Right lobe of liver (tissue), 6 donors: Measurements from ENCODE around the gene CYB5D1. TPM values are rescaled to one million over a fixed set of nuclear protein-coding genes. Genes with fewer than 3 reads are reported as not detected.

Source experiments
- ATAC-seq, 4 donors: fragments of 200-7000 bp; cut with Tn5 transposase; one replicate each; pipeline ENCODE4 v1.9.1; 2020; ENCODE audit warnings: mild to moderate bottlenecking in 4 of 4, moderate library complexity in 4 of 4
- DNase-seq, 3 donors: peaks; one replicate each; pipeline ENCODE4 v3.0.0-alpha.2; 2020
- H3K27ac ChIP-seq, 3 donors: fragments of 200-600 bp; one replicate each; pipeline ENCODE4 v1.8.0; 2022
- H3K27me3 ChIP-seq, 2 donors: fragments of 200-600 bp; one replicate each; pipeline ENCODE4 v1.8.0; 2022
- H3K36me3 ChIP-seq, 4 donors: fragments of 200-600 bp; sonication (generic) in 1 of 4; one replicate each; pipeline versions ENCODE4 v1.5.1 to v1.8.0; 2017 to 2022; ENCODE audit warnings: control low read depth in 1 of 4
- H3K4me1 ChIP-seq, 4 donors: fragments of 200-600 bp; sonication (generic) in 1 of 4; one replicate each; pipeline versions ENCODE4 v1.5.1 to v1.8.0; 2017 to 2022; ENCODE audit warnings: control low read depth in 1 of 4
- H3K4me3 ChIP-seq, 3 donors: fragments of 200-600 bp; one replicate each; pipeline ENCODE4 v1.8.0; 2022
- H3K9me3 ChIP-seq, 4 donors: fragments of 200-600 bp; sonication (generic) in 1 of 4; one replicate each; pipeline versions ENCODE4 v1.5.1 to v1.8.0; 2017 to 2022; ENCODE audit warnings: control low read depth in 1 of 4
- CTCF ChIP-seq, 4 donors: fragments of 200-600 bp in 3 of 4; fragments of 450-650 bp in 1 of 4; IDR thresholded peaks; one replicate each; pipeline versions ENCODE4 v1.5.1 to v1.8.0; 2016 to 2022; ENCODE audit warnings: antibody characterized with exemption in 4 of 4, mild to moderate bottlenecking in 2 of 4
- POLR2A ChIP-seq: fragments of 450-650 bp; IDR thresholded peaks from one replicate; pipeline ENCODE4 v1.6.1; 2017; ENCODE audit warnings: antibody characterized with exemption, mild to moderate bottlenecking
- WGBS: methylation state at CpG from one replicate; pipeline ENCODE4 v1.1.6; 2018; ENCODE audit warnings: low coverage, low lambda C conversion rate; ENCODE audit not compliant: insufficient coverage; ENCODE audit errors: missing lambda C conversion rate; 5-methylcytosine and 5-hydroxymethylcytosine counted together
- intact Hi-C, 2 donors: fragments of 100-400 bp; cut with DNase I; formaldehyde crosslinking; loops; one replicate each; pipeline versions ENCODE4 v1.11.2 to v1.14.1; 2022
- total RNA-seq, 6 experiments: library from RNA; depleted of rRNA in 2 of 6; stranded (reverse); fragments of >200 nt in 2 of 6; fragmentation: NEBNext Ultra II Directional in 3 of 6; extraction: Animal tissue kit (Norgen Biotek cat#: 25700) in 3 of 6; gene quantifications; one replicate each; pipeline versions ENCODE4 v1.1.0 to v1.2.4, GENCODE V29; 2016 to 2023
- donor health status: DM: no; HTN: yes; CAD: no.
- donor health status: DM: no; HTN: no; CAD: no.
- donor health status: DM: no; HTN: no; CAD: no.
- donor health status: DM: no; HTN: yes; CAD: no.
- donor health status: DM: no; HTN: yes; CAD: no.

The CYB5D1 gene
- total RNA-seq, 6 experiments from 2014 or later, result 6.0 to 11.7 (median 7.4) TPM

GRCh38 chr17:7845359-7846062, 12.3 kb upstream of the CYB5D1 start:
- no peak for TF ChIP-seq CTCF (IDR thresholded peaks at IDR 0.05)
- TF ChIP-seq POLR2A, result no peak
- peak overlapping the region in 2 of 3 donors; percentile 99 for H3K27ac ChIP-seq
- no peaks in the 10 kb centered on the region for H3K27me3 ChIP-seq
- DNase-seq, result peak in 2 of 3 donors; percentile 36 to 50
- peaks cover 0 to 37% (median 16%) of the 10 kb centered on the region in 4 donors for H3K36me3 ChIP-seq
- intact Hi-C loops, result no loop called here
- no peak for ATAC-seq
- H3K4me3 ChIP-seq, result peak overlapping the region; percentile 73 to 98 (median 81)
- peaks cover 0 to 19% (median 8%) of the 10 kb centered on the region in 4 donors for H3K4me1 ChIP-seq
- 90% methylated on average over 2 of the region's 15 CpGs for WGBS
- H3K9me3 ChIP-seq, result no peaks in the 10 kb centered on the region

DNA sequence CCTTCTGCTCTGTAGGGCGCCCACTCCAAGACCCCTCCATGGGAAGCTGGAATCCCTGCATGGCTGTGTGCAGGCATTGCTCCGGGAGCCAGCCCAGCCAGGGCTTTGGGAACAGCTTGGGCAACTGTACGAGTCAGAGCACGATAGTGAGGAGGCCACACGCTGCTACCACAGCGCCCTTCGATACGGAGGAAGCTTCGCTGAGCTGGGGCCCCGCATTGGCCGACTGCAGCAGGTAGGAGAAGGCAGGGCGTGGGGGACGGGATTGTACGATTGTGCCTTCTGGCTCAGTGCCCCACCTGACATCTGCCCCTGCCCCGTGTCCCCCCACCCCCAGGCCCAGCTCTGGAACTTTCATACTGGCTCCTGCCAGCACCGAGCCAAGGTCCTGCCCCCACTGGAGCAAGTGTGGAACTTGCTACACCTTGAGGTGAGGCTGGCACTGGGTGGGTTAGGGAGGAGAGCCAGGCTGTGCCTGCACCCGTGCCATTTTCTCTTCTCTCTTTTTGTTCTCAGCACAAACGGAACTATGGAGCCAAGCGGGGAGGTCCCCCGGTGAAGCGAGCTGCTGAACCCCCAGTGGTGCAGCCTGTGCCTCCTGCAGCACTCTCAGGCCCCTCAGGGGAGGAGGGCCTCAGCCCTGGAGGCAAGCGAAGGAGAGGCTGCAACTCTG, 11.6 kb upstream of the CYB5D1 start:
- DNase-seq (peak in 2 of 3 donors; percentile 23 to 50), ATAC-seq (no peak)
- Histone ChIP-seq H3K27ac (no peak overlapping the region), H3K27me3 (no peaks in the 10 kb centered on the region), H3K9me3 (no peaks in the 10 kb centered on the region), H3K4me1 (peaks cover 0 to 12% (median 5%) of the 10 kb centered on the region in 4 donors), H3K4me3 (no peak overlapping the region), H3K36me3 (peaks cover 0 to 41% (median 17%) of the 10 kb centered on the region in 4 donors)
- no peak for TF ChIP-seq CTCF (IDR thresholded peaks at IDR 0.05)
- WGBS, result 81% methylated on average over 5 of the region's 22 CpGs
- intact Hi-C loops, result no loop called here

GRCh38 chr17:7846765-7847661, 10.8 kb upstream of the CYB5D1 start:
- whole genome bisulfite sequencing, result 59% methylated on average over 13 of the region's 34 CpGs
- no peak overlapping the region for H3K4me3 ChIP-seq
- no peak overlapping the region for H3K27ac ChIP-seq
- TF ChIP-seq POLR2A (no peak), CTCF (IDR thresholded peaks at IDR 0.05) (no peak)
- intact Hi-C loops, result no loop called here
- H3K27me3 ChIP-seq, result no peaks in the 10 kb centered on the region
- H3K4me1 ChIP-seq, result peaks cover 0 to 10% (median 4%) of the 10 kb centered on the region in 4 donors
- H3K36me3 ChIP-seq, result peaks cover 0 to 48% (median 18%) of the 10 kb centered on the region in 4 donors
- no peaks in the 10 kb centered on the region for H3K9me3 ChIP-seq
- ATAC-seq (no peak), DNase-seq (peak in 2 of 3 donors; percentile 20 to 53)

GRCh38 chr17:7848131-7848579, 9.6 kb upstream of the CYB5D1 start:
- H3K36me3 ChIP-seq, result peaks cover 0 to 59% (median 23%) of the 10 kb centered on the region in 4 donors
- ATAC-seq (no peak), DNase-seq (peak in 1 of 3 donors; percentile 50)
- WGBS, result no CpG with 5 or more reads among the region's 20 CpGs
- peaks cover 0 to 10% (median 4%) of the 10 kb centered on the region in 4 donors for H3K4me1 ChIP-seq
- no peak overlapping the region for H3K27ac ChIP-seq
- intact Hi-C loops, result no loop called here
- no peaks in the 10 kb centered on the region for H3K27me3 ChIP-seq
- H3K4me3 ChIP-seq, result no peak overlapping the region
- H3K9me3 ChIP-seq, result no peaks in the 10 kb centered on the region
- TF ChIP-seq CTCF (IDR thresholded peaks at IDR 0.05) (no peak), POLR2A (no peak)
